HG03159 (cell line): ENCODE measurements around the gene CUX1.
"Not testable (repeated sequence)": the region's sequence is repeated elsewhere in the genome, so short reads cannot be mapped to it uniquely, and the experiment has no call there.

Experiments used
- ATAC-seq: cut with Tn5 transposase; IDR thresholded peaks from one replicate; pipeline ENCODE4 v1.9.1; 2021; ENCODE audit warnings: mild to moderate bottlenecking, moderate library complexity; ENCODE audit not compliant: unreplicated experiment

CUX1 gene

DNA sequence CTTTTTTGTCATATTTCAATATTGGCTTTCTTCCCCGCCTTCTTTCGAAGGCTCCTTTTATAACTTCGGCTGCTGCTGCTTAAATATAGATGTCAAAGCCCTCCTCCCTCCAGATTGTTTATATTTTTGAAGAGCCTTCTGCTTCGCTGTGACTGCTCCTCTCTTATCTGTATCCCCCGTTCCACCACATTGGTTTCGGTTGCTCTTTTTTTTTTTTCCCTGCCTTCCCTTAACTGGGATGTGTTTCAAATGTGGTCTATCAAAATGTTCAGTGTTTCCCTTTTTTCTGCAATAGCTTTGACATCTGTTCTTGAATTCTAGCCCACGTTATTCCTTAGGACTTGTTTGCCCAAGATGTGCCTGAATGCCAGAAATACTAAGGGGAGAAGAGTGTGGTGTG, 96.4 kb downstream of the CUX1 start:
- no peak for ATAC-seq

DNA sequence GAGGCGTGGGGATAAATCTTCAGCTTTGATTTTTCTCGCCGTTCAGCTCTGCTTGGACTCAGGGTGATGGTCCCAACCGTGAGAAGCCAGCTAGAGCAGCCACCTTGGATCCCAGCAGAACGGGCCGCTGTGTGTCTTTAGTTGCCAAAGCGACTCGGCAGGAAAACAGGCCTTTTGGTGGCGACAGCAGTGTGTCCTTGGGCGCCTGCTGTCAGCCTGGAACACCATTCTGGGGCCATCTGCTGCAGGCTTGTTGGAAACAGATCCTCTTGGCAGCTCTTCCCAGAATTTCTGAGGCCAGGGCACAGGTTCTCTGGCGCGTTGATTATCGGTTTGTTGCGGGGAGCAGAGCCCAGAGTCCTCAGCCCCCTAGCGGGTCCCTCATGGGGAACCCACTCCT, 97.6 kb downstream of the CUX1 start:
- ATAC-seq: no peak

DNA sequence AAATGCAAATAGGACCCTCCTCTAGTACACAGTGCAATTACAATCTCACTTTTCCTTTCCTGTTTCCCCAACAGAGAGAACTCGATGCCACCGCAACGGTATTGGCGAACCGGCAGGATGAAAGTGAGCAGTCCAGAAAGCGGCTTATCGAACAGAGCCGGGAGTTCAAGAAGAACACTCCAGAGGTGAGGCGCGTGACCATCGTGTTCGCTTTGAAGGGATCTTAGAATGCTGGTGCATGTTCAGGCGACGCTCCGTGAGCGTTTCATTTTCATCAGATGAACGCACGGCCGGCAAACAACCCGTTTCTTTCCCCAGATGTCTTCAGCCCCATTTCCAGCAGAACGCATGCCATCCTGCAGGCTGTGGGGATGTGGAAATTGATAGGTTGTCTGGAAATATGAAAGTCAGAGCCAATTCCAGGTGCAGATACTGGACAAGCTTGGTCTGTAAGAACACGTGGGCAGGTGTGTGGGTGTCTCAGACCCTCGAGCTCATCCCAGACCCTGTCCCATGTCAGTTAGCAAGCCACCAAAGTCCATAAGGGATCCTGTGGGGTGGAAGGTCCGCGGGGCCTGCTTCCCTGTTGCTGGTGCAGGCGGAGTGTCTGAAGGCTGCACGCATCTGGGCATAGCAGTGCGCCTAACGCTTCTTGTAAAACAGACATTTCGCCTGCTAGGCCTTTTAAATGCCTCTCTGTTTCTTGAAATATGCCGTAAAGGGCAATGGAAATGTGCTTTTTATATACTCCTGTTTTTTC, 98.8 kb downstream of the CUX1 start:
- no peak for ATAC-seq

- no peak for ATAC-seq
These were observed 99.5 kb downstream of the CUX1 start for GRCh38 chr7:101916876-101917275.

GRCh38 chr7:101917566-101917965, 100.1 kb downstream of the CUX1 start:
- ATAC-seq: no peak

- no peak for ATAC-seq
These were observed 101.0 kb downstream of the CUX1 start for GRCh38 chr7:101918426-101918825.

DNA sequence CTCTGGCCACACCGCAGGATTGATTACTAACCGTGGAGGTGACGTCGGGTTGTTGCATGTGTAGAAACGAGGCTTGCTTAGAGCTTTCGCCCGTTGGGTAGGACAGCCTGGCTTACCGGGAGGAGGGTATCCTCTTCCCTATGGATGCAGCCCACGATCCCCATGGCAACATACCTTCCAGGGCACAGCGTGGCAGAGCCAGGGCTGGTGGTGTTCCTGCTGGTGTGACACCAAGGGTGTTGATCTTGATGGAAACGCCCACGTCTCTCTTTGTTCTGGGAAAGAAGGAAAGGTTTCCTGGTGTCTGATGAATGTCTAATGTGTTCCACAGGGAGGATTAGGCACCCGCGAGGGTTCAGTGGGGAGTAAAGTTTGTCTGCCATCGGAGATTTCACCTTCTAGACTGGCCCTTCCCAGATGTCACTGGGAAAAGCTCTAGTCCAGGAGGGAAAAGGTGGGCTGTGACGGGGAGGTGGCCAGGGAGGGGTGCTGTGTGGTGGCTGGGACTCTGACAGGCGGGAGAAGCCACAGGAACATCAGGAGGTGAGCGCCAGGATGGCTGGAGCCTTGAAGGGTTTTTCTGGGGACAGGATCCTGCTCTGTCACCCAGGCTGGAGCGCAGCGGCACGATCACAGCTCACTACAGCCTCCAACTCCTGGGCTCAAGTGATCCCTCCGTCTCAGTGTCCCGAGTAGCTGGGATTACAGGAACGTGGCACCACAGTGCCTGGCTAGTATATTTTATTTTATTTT, 102.1 kb downstream of the CUX1 start:
- ATAC-seq: no peak

GRCh38 chr7:101921061-101921460, 103.6 kb downstream of the CUX1 start:
- no peak for ATAC-seq

- not testable (repeated sequence) for ATAC-seq
These were observed 104.4 kb downstream of the CUX1 start for GRCh38 chr7:101921546-101922489.

- ATAC-seq: no peak
These were observed 105.5 kb downstream of the CUX1 start for GRCh38 chr7:101922631-101923601.

- no peak for ATAC-seq
These were observed 106.2 kb downstream of the CUX1 start for GRCh38 chr7:101923602-101923985.

GRCh38 chr7:101924171-101924570, 106.7 kb downstream of the CUX1 start:
- ATAC-seq: no peak

GRCh38 chr7:101926265-101926664, 108.8 kb downstream of the CUX1 start:
- no peak for ATAC-seq

GRCh38 chr7:101927389-101927788, 110.0 kb downstream of the CUX1 start:
- ATAC-seq: no peak

GRCh38 chr7:101927802-101928201, 110.4 kb downstream of the CUX1 start:
- ATAC-seq: no peak

DNA sequence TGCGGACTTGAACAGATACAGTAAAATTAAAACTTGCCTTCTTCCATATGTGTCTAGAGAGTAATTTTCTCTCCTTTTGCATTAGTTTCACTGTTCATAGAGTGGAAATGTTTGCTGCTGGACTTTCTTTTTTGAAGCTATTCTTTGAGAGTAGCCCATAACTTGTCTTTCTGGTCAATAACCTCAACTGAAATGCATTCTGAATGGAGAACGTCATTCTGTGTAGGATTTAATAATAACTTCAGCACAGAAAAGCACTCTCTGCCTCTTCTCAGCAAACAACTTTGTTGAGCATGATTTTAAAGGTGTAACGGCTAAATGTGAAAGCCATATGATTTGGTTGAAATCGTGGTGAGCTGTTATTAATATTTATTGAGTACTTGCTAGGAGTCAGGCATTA, 111.8 kb downstream of the CUX1 start:
- no peak for ATAC-seq

GRCh38 chr7:101929911-101930310, 112.5 kb downstream of the CUX1 start:
- ATAC-seq: not testable (repeated sequence)

- ATAC-seq: no peak
These were observed 114.7 kb downstream of the CUX1 start for GRCh38 chr7:101932083-101932482.

GRCh38 chr7:101933028-101933427, 115.6 kb downstream of the CUX1 start:
- no peak for ATAC-seq

- no peak for ATAC-seq
These were observed 116.3 kb downstream of the CUX1 start for GRCh38 chr7:101933688-101934121.
